CD4-positive, alpha-beta T cell (primary cell): ENCODE data around the gene GFOD2. TPM values are rescaled to one million over a fixed set of nuclear protein-coding genes. Genes with fewer than 3 reads are reported as not detected.

Experiments
- ATAC-seq: fragments of 200-7000 bp; cut with Tn5 transposase; one replicate; pipeline ENCODE4 v1.10.0; 2022; ENCODE audit warnings: mild to moderate bottlenecking; ENCODE audit not compliant: poor library complexity
- CTCF ChIA-PET: fragments of 350-600 bp; sonication (Branson Sonifier 250); formaldehyde crosslinking; loops from one replicate; lab custom pipeline; 2021; ENCODE audit warnings: antibody characterized with exemption, inconsistent platforms; lab: Charles Lee
- POLR2A ChIA-PET: fragments of 350-600 bp; sonication (Branson Sonifier 250); formaldehyde crosslinking; loops from one replicate; lab custom pipeline; 2021; ENCODE audit warnings: antibody characterized with exemption, inconsistent platforms; lab: Charles Lee
- DNase-seq, 14 experiments: peaks; one replicate each; pipeline ENCODE4 v3.0.0-alpha.2; 2013 to 2020; ENCODE audit warnings: mixed read lengths in 2 of 14
- H3K27ac ChIP-seq, 2 donors: one replicate each; pipeline versions ENCODE4 v1.5.1 to v1.7.0; 2013; ENCODE audit warnings: low read length in 2 of 2, low read depth in 1 of 2, mild to moderate bottlenecking in 1 of 2
- H3K27me3 ChIP-seq, 2 experiments: 1 replicate in 1 of 2; 2 replicates in 1 of 2; pipeline versions ENCODE4 v1.6.1 to v1.7.0; 2013; ENCODE audit warnings: low read length in 2 of 2, control low read depth in 1 of 2, mild to moderate bottlenecking in 1 of 2, moderate library complexity in 1 of 2; ENCODE audit not compliant: insufficient read depth in 2 of 2, control insufficient read depth in 1 of 2
- H3K36me3 ChIP-seq: one replicate; pipeline ENCODE4 v1.6.1; 2013; ENCODE audit warnings: low read length, control low read depth; ENCODE audit not compliant: insufficient read depth
- H3K4me1 ChIP-seq: one replicate; pipeline ENCODE4 v1.6.1; 2013; ENCODE audit warnings: low read length, control low read depth; ENCODE audit not compliant: insufficient read depth
- H3K4me3 ChIP-seq: one replicate; pipeline ENCODE4 v1.5.1; 2013; ENCODE audit warnings: mild to moderate bottlenecking, low read length, moderate library complexity
- H3K9me3 ChIP-seq, 2 experiments: 1 replicate in 1 of 2; 2 replicates in 1 of 2; pipeline versions ENCODE4 v1.6.1 to v1.7.0; 2013; ENCODE audit warnings: low read length in 2 of 2, mild to moderate bottlenecking in 2 of 2, control low read depth in 1 of 2, moderate library complexity in 1 of 2; ENCODE audit not compliant: control insufficient read depth in 1 of 2, insufficient read depth in 1 of 2
- H3K27ac Mint-ChIP-seq: one replicate; pipeline ENCODE4 v1.8.0; 2020; ENCODE audit warnings: mixed read lengths
- H3K27me3 Mint-ChIP-seq: one replicate; pipeline ENCODE4 v1.8.0; 2021; ENCODE audit warnings: mixed read lengths
- H3K36me3 Mint-ChIP-seq: one replicate; pipeline ENCODE4 v1.8.0; 2021; ENCODE audit warnings: low read depth, mixed read lengths
- H3K4me1 Mint-ChIP-seq: one replicate; pipeline ENCODE4 v1.8.0; 2021; ENCODE audit warnings: low read depth, mixed read lengths
- H3K4me3 Mint-ChIP-seq: one replicate; pipeline ENCODE4 v1.8.0; 2020; ENCODE audit warnings: mild to moderate bottlenecking, mixed read lengths
- H3K9me3 Mint-ChIP-seq: one replicate; pipeline ENCODE4 v1.8.0; 2020; ENCODE audit warnings: mixed read lengths
- intact Hi-C, 2 experiments: fragments of 100-400 bp; cut with DNase I in 1 of 2; cut with micrococcal nuclease in 1 of 2; formaldehyde crosslinking; loops; one replicate each; pipeline versions ENCODE4 v1.15.1 to v1.9.0; 2023 to 2025; cut with DNase I, micrococcal nuclease
- total RNA-seq, 174 experiments: library from RNA in 2 of 174; stranded (reverse) in 2 of 174; gene quantifications; one replicate each; pipeline ENCODE4 v1.2.3 and lab custom pipeline; 2021 to 2026
- TF ChIP-seq, protein P1 (sequence below): fragments of 200-600 bp; IDR thresholded peaks from one replicate; pipeline ENCODE4 v1.8.0; 2022; ENCODE audit warnings: antibody characterized with exemption, mild to moderate bottlenecking

The GFOD2 gene
- total RNA-seq, 2 experiments from 2014 or later = 2.8 to 3.7 TPM

GRCh38 chr16:67649494-67649931 lies 69.6 kb downstream of the GFOD2 start:
- Histone ChIP-seq H3K36me3 (peaks cover 70% of the 10 kb centered on the region), H3K27me3 (no peaks in the 10 kb centered on the region), H3K9me3 (no peaks in the 10 kb centered on the region), H3K27ac (no peak overlapping the region), H3K4me3 (no peak overlapping the region), H3K4me1 (peaks cover 33% of the 10 kb centered on the region)
- Mint-ChIP-seq H3K4me1 (peaks cover 12% of the 10 kb centered on the region), H3K27me3 (no peaks in the 10 kb centered on the region), H3K4me3 (no peak overlapping the region), H3K9me3 (no peaks in the 10 kb centered on the region), H3K27ac (no peak overlapping the region), H3K36me3 (peaks cover 60% of the 10 kb centered on the region)
- TF ChIP-seq, protein P1, sequence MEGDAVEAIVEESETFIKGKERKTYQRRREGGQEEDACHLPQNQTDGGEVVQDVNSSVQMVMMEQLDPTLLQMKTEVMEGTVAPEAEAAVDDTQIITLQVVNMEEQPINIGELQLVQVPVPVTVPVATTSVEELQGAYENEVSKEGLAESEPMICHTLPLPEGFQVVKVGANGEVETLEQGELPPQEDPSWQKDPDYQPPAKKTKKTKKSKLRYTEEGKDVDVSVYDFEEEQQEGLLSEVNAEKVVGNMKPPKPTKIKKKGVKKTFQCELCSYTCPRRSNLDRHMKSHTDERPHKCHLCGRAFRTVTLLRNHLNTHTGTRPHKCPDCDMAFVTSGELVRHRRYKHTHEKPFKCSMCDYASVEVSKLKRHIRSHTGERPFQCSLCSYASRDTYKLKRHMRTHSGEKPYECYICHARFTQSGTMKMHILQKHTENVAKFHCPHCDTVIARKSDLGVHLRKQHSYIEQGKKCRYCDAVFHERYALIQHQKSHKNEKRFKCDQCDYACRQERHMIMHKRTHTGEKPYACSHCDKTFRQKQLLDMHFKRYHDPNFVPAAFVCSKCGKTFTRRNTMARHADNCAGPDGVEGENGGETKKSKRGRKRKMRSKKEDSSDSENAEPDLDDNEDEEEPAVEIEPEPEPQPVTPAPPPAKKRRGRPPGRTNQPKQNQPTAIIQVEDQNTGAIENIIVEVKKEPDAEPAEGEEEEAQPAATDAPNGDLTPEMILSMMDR = no peak
- intact Hi-C loops = no loop called here
- ChIA-PET POLR2A (interaction anchor here (5.8 kb wide), 1 partner anchor 9 kb away, joined by 74 read pairs; the partner anchor contains the start of gene ACD), CTCF (interaction anchor here (0.8 to 1.5 kb wide), 2 partner anchors 66 to 128 kb away, joined by 3 to 4 read pairs; no protein-coding TSS in a partner anchor)
- ATAC-seq (no peak), DNase-seq (peak in 1 of 14 experiments; percentile 25)

DNA sequence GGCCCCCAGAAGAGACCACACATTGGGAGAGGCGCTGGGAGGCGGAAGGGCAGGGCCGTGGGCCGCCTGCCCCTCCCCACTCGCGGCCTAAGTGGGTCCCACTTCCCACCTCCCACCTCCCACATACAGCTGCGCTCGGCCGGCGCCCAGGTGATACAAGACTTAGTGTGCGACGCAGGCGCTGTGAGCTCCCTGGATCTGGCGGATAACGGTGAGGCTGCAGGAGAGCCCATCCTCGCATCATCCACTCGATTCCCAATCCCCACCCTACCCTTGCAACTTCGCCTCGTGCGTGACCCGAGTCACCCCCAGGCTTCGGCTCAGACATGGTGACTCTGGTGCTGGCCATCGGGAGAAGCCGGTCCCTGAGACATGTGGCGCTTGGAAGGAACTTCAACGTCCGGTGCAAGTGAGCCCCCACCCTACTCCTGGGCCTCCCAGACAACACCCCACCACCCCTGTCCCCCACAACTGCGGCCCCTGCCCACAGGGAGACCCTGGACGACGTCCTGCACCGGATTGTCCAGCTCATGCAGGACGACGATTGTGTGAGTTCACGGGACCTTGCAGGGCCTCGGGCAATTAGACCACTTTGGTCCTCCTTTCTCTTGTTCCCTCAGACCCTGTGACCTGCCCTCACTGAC lies 70.2 kb downstream of the GFOD2 start:
- H3K4me1 ChIP-seq = peaks cover 39% of the 10 kb centered on the region
- peaks cover 63% of the 10 kb centered on the region for H3K36me3 ChIP-seq
- Mint-ChIP-seq H3K4me3 (peak overlapping the region; percentile 38), H3K27ac (no peak overlapping the region), H3K27me3 (no peaks in the 10 kb centered on the region), H3K36me3 (peaks cover 56% of the 10 kb centered on the region), H3K9me3 (no peaks in the 10 kb centered on the region), H3K4me1 (peaks cover 12% of the 10 kb centered on the region)
- no peak for ATAC-seq
- H3K27me3 ChIP-seq = no peaks in the 10 kb centered on the region
- DNase-seq = peak in 1 of 14 experiments; percentile 27
- intact Hi-C loops = no loop called here
- ChIA-PET POLR2A (interaction anchor here (5.8 kb wide), 1 partner anchor 10 kb away, joined by 74 read pairs; the partner anchor contains the start of gene ACD), CTCF (interaction anchor here (0.8 to 1.5 kb wide), 2 partner anchors 65 to 128 kb away, joined by 3 to 4 read pairs; no protein-coding TSS in a partner anchor)
- TF ChIP-seq, protein P1 = no peak
- no peak overlapping the region for H3K4me3 ChIP-seq
- H3K9me3 ChIP-seq = no peaks in the 10 kb centered on the region
- H3K27ac ChIP-seq = no peak overlapping the region

- intact Hi-C loops = no loop called here
- Mint-ChIP-seq H3K4me1 (peaks cover 12% of the 10 kb centered on the region), H3K9me3 (no peaks in the 10 kb centered on the region), H3K27ac (no peak overlapping the region), H3K36me3 (peaks cover 52% of the 10 kb centered on the region), H3K4me3 (peak overlapping the region; percentile 38), H3K27me3 (no peaks in the 10 kb centered on the region)
- ChIA-PET POLR2A (interaction anchor here (5.8 kb wide), 1 partner anchor 11 kb away, joined by 74 read pairs; the partner anchor contains the start of gene ACD), CTCF (interaction anchor here (1.5 kb wide), 1 partner anchor 127 kb away, joined by 4 read pairs; no protein-coding TSS in a partner anchor)
- Histone ChIP-seq H3K4me1 (peaks cover 42% of the 10 kb centered on the region), H3K27me3 (no peaks in the 10 kb centered on the region), H3K9me3 (no peaks in the 10 kb centered on the region), H3K27ac (no peak overlapping the region), H3K4me3 (no peak overlapping the region), H3K36me3 (peaks cover 61% of the 10 kb centered on the region)
- TF ChIP-seq, protein P1 = no peak
- ATAC-seq = no peak
- peak in 1 of 14 experiments; percentile 32 for DNase-seq
Measured at GRCh38 chr16:67648088-67648763, 70.9 kb downstream of the GFOD2 start.
